Right lung (tissue), 5 donors: ENCODE data around the gene GRIN2D. TPM values are rescaled to one million over a fixed set of nuclear protein-coding genes. Genes with fewer than 3 reads are reported as not detected.

Source experiments
- DNase-seq, 2 donors: peaks; one replicate each; pipeline ENCODE4 v3.0.0-alpha.2; 2013
- polyA plus RNA-seq, 5 donors: library from polyadenylated mRNA; unstranded; fragments of 120-200 nt; gene quantifications; one replicate each; pipeline versions ENCODE4 v1.2.1 to v1.2.3, GENCODE V29; 2013; ENCODE audit warnings: inconsistent platforms in 1 of 5, low replicate concordance in 1 of 5; ENCODE audit not compliant: insufficient read length in 5 of 5, insufficient read depth in 1 of 5

Gene GRIN2D
- polyA plus RNA-seq, 5 donors, result 0.13 to 0.58 (median 0.40) TPM

- no peak for DNase-seq
Measured at GRCh38 chr19:48397263-48398101, 4.0 kb downstream of the GRIN2D start.

GRCh38 chr19:48398102-48398374 is 4.6 kb downstream of the GRIN2D start:
- DNase-seq, result no peak

GRCh38 chr19:48398375-48399235 is 5.1 kb downstream of the GRIN2D start:
- DNase-seq, result no peak

- DNase-seq, result no peak
Measured at GRCh38 chr19:48400018-48400742, 6.7 kb downstream of the GRIN2D start.

GRCh38 chr19:48401287-48401686 is 7.8 kb downstream of the GRIN2D start:
- DNase-seq, result no peak

- no peak for DNase-seq
Measured at GRCh38 chr19:48403606-48404005, 10.1 kb downstream of the GRIN2D start.

- no peak for DNase-seq
Measured at GRCh38 chr19:48405010-48405659, 11.7 kb downstream of the GRIN2D start.

- DNase-seq, result no peak
Measured at GRCh38 chr19:48405850-48406249, 12.4 kb downstream of the GRIN2D start.

GRCh38 chr19:48413879-48414587 is 20.6 kb downstream of the GRIN2D start:
- no peak for DNase-seq

- no peak for DNase-seq
Measured at GRCh38 chr19:48415395-48415794, 21.9 kb downstream of the GRIN2D start.

GRCh38 chr19:48415806-48416221 is 22.3 kb downstream of the GRIN2D start:
- DNase-seq, result no peak

GRCh38 chr19:48417421-48417820 is 24.0 kb downstream of the GRIN2D start:
- DNase-seq, result no peak

GRCh38 chr19:48418317-48419064 is 25.0 kb downstream of the GRIN2D start:
- no peak for DNase-seq

GRCh38 chr19:48419158-48419920 is 25.9 kb downstream of the GRIN2D start:
- no peak for DNase-seq

GRCh38 chr19:48421548-48421947 is 28.1 kb downstream of the GRIN2D start:
- no peak for DNase-seq

- DNase-seq, result no peak
Measured at GRCh38 chr19:48424694-48425219, 31.3 kb downstream of the GRIN2D start.

- no peak for DNase-seq
Measured at GRCh38 chr19:48428670-48429069, 35.2 kb downstream of the GRIN2D start.

GRCh38 chr19:48433337-48433736 is 39.9 kb downstream of the GRIN2D start:
- DNase-seq, result no peak

- no peak for DNase-seq
Measured at GRCh38 chr19:48436586-48436985, 43.1 kb downstream of the GRIN2D start.
